ENCODE results near the gene TRPM2.

Gene TRPM2

GRCh38 chr21:44471341-44471740 is 117.9 kb downstream of the TRPM2 start:
- DNase-seq, result no peak

- DNase-seq, result no peak
These were observed 118.6 kb downstream of the TRPM2 start for GRCh38 chr21:44471996-44472395.

DNA sequence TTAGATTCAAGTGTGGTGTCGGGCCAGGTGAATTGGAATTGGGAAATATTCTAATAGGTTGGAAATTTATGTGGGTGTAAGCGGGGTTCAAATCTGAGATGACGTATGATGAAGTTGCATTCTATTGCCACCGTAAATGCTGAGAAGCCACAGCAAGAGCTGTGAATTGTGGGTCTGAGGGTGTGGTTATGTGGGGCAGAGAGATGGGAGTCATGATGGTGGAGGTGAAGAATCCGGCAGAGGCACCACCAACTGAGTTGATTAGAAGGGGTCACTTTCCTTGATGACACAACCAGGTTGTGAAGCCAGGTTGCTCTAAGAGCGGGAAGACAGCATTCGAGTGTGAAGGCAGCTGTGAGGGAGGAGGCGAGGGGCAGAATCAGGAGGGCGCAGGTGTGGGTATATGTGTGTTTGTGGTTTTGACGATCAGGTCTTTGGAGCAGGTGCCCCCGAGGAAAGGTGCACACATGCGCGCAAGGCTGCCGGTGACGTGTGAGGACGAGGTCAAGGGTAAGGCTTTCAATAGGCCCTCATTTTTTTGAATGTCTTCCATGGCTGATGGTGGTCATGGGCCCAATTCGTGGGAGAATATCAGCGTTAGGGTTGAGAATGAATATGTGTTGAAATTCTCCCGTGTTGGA is 120.6 kb downstream of the TRPM2 start:
- DNase-seq, result no peak

DNA sequence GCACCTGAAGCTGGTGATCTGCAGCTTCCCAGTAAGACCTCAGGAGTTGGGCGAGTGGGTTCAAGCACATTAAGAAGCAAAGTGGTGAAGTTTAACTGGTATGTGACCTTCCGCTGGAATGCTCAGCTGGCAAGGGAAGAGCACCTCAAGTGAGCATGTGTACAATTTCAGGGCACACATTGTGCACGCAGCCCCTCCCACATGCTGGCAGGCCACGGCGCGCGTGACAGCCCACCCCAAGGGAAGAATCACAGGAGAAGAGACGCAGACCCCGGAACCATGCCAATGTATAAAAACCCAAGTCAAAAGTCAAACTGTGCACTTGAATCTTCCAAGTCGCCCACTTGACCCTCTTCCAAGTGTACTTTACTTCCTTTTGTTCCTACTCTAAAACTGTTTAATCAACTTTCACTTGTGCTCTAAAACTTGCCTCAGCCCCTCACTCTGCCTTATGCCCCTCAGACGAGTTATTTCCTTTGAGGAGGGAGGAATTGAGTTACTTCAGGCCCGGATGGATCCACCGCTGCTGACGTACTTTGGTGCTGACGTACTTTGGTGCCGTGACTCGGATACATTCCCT is 121.9 kb downstream of the TRPM2 start:
- no peak for DNase-seq

GRCh38 chr21:44477131-44477530 is 123.7 kb downstream of the TRPM2 start:
- DNase-seq, result no peak

DNA sequence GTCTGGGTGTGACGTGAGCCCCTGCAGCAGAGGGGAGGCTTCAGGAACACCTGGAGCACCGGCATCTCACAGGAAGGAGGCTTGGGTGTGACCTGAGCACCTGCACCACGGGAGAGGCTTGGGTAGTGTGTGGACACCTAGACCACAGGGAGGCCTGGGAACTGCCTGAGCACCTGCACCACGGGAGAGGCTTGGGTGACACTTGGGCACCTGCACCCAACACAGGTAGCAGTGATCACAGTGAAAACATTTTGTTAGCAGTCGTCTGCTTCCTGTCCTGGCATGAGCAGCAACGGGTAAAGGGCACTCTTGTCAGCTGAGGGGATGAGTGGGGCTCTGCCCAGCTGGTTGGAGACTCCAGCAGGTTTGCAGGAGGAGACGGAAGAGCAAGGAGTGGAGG is 124.3 kb downstream of the TRPM2 start:
- DNase-seq, result no peak

GRCh38 chr21:44478124-44478800 is 124.8 kb downstream of the TRPM2 start:
- no peak for DNase-seq

- DNase-seq, result no peak
These were observed 125.4 kb downstream of the TRPM2 start for GRCh38 chr21:44478801-44479167.

- peak; percentile 65 for DNase-seq
These were observed 126.3 kb downstream of the TRPM2 start for GRCh38 chr21:44479556-44480199.

GRCh38 chr21:44480200-44481053 is 127.0 kb downstream of the TRPM2 start:
- DNase-seq, result no peak

GRCh38 chr21:44482581-44483287 is 129.3 kb downstream of the TRPM2 start:
- no peak for DNase-seq

- no peak for DNase-seq
These were observed 130.1 kb downstream of the TRPM2 start for GRCh38 chr21:44483288-44484237.

DNA sequence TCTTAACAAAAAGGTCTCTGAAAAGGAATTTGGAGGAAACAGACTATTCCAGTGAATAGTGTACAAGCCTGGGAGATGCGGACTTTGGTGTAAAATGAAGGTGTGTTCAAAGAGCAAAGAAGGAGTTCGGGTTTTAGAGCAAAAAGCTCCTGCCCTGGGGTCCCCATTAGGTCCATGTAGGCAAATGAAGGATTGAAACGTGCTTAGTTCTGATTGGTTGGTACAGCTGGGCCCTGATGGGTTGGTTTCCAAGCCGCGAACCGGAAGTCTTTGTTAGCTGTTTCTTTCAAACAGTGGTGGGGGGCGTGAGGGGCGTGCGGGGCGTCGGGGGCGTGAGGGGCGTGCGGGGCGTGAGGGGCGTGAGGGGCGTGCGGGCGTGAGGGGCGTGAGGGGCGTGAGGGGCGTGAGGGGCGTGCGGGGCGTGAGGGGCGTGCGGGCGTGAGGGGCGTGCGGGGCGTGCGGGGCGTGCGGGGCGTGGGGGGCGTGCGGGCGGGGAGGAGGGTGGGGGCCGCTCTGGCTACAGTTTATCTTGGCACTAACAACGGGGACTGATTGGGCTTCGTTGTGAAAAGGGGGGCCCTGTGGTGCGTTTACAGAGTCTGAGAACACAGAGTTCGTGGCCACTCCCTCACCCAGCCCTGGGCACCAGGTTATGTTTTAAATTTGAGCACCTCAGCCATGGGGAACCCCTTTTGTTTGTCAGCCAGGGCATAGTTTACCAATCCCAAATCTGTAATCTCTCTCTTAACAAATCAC is 131.3 kb downstream of the TRPM2 start:
- DNase-seq, result no peak

GRCh38 chr21:44485254-44485793 is 131.9 kb downstream of the TRPM2 start:
- peak; percentile 61 for DNase-seq

DNA sequence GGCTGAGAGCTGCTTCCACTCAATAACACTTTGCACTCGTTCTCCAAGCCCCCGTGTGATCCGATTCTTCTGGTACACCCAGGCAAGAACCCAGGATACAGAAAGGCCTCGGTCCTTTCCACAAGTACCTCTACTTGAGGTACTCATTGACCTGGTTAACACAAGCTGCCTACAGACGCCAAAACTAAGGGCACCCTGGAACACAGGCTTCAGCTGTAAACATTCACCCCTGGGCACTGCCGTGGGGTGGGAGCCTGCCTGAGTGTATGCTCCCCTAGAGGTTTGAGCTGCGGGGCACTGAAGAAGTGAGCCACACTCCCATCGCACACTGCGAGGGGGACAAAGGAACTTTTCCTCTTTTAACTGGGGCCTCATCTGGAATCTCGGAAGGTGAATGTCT is 132.4 kb downstream of the TRPM2 start:
- no peak for DNase-seq

DNA sequence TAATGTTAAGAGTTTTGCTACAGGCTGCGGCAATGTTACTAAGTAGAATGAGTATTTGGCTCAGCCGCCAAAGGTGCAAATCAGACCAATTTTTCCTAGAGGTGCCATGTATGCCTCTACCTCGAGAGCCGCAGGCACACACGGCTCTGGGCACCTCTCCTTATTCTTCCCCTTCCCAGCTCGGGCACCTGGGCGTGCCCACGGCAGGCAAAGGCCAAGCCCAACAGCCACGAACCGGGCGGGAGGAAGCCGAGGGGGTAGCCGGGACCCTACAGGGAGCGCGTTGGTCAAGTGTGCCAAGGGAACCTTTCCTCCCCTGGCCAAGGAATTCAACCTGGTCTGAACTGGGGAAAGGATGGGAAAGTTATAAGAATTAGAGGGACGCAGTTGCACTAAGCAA is 132.9 kb downstream of the TRPM2 start:
- no peak for DNase-seq

GRCh38 chr21:44487831-44488230 is 134.4 kb downstream of the TRPM2 start:
- peak; percentile 41 for DNase-seq

DNA sequence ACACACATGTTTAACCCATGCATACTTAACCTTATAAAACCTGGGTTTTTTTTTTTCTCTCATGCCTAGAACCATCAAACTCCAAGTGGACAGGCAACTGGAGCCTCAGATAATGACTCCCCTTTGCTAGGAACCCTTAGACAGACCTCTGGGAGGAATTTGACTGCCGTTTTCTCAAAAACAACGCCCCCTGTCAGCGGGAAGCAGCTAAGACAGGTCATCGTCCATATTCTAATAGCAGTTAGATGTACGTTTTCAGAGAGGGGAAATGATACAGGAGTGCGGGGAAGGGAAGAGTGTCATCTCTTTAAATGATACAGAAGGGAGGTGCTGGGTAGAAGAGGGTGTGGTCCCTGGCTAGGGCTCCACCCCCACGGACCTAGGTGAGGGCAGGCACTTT is 136.5 kb downstream of the TRPM2 start:
- DNase-seq, result no peak

DNA sequence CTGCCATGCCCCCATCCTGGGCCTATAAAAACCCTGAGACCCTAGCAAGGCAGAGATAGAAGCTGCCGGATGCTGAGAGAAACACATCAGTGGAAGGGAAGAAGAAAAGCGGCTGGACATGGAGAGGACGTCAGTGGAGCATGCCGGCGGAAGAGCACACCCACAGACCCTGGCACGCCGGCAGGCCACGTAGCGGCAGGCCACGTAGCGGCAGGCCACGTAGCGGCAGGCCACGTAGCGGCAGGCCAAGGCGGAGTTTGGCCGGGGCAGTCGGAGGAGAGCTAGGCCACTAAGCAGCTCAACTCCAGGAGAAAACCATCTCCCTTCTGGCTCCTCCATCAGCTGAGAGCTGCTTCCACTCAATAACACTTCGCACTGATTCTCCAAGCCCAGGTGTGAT is 137.0 kb downstream of the TRPM2 start:
- DNase-seq, result no peak

- DNase-seq, result no peak
These were observed 137.4 kb downstream of the TRPM2 start for GRCh38 chr21:44490816-44491215.
